ENCODE data around the gene REEP1. TPM values are rescaled to one million over a fixed set of nuclear protein-coding genes. Genes with fewer than 3 reads are reported as not detected.

Gene REEP1
- total and polyA plus RNA-seq, 9 of the 15 experiments (the other 6 are each of a cell fraction or from before 2014, with no cell fraction given) = 0.11 to 0.67 (median 0.13) TPM

GRCh38 chr2:86366651-86367498 lies 29.4 kb upstream of the REEP1 start (continued):
- TF ChIP-seq CREB3L1 (IDR thresholded peaks at IDR 0.05; ENCODE audit: borderline replicate concordance, low read depth) = no peak
- TF ChIP-seq LCOR (CRISPR knock-in tag; IDR thresholded peaks at IDR 0.05) = no peak
- no peak for TF ChIP-seq ZNF277 (CRISPR knock-in tag; IDR thresholded peaks at IDR 0.05; ENCODE audit: borderline replicate concordance)
- TF ChIP-seq SP1 (CRISPR knock-in tag; IDR thresholded peaks at IDR 0.05) = no peak

GRCh38 chr2:86364894-86365293 lies 27.5 kb upstream of the REEP1 start:
- ChIA-PET CTCF (ENCODE audit: low intra/inter-chr PET ratio) (no interaction called here), POLR2A (no interaction called here)
- Histone ChIP-seq H3K36me3 (ENCODE audit: control insufficient read depth, insufficient read depth, low read length) (no peaks in the 10 kb centered on the region), H2AFZ (ENCODE audit: low read depth, low read length) (no peak overlapping the region), H3K27me3 (ENCODE audit: control insufficient read depth in 2 of 2, insufficient read depth in 2 of 2, low read length in 2 of 2) (peaks cover 5 to 21% of the 10 kb centered on the region in 2 experiments), H3K9ac (ENCODE audit: insufficient read depth in 1 of 2, low read depth in 2 of 2, low read length in 2 of 2) (no peak overlapping the region), H3K9me1 (ENCODE audit: control insufficient read depth, insufficient read depth, low read length) (no peaks in the 10 kb centered on the region), H3K4me1 (replicated peaks in 1 of 2; ENCODE audit: control insufficient read depth in 2 of 2, insufficient read depth in 2 of 2, low read length in 2 of 2) (no peaks in the 10 kb centered on the region; a peak in 2 of 5 replicates), H3K9me3 (replicated peaks; ENCODE audit: control insufficient read depth, insufficient read depth, low read depth, low read length) (no peaks in the 10 kb centered on the region), H3K4me2 (ENCODE audit: insufficient read depth, low read length) (no peak overlapping the region), H4K20me1 (replicated peaks; ENCODE audit: control insufficient read depth, insufficient read depth, low read length) (no peaks in the 10 kb centered on the region), H3K4me3 (no peak overlapping the region), H3K27ac (ENCODE audit: extremely low read depth, low read depth, low read length) (no peak overlapping the region), H3K79me2 (ENCODE audit: control insufficient read depth, insufficient read depth, low read length) (no peaks in the 10 kb centered on the region)
- no TSS peak for BruUV-seq (replicated peaks)
- DNase-seq (ENCODE audit: extremely low read depth in 1 of 4, low spot score in 3 of 4) (no peak), FAIRE-seq (no peak), ATAC-seq (no peak)
- intact Hi-C loops (cut with micrococcal nuclease) = loop anchor here (5.0 kb wide), 2 partner anchors 278 to 538 kb away; no protein-coding TSS in a partner anchor
- peak; percentile 32; the same call in 1 of the 2 replicates for TF ChIP-seq ATF7 (IDR thresholded peaks at IDR 0.05)
- no peak for TF ChIP-seq DMBX1 (CRISPR knock-in tag; IDR thresholded peaks at IDR 0.05; ENCODE audit: borderline replicate concordance)
- no peak for TF ChIP-seq ZC3H8 (IDR thresholded peaks at IDR 0.05)
- in situ Hi-C loops (cut with MboI) = no loop called here
- WGBS (ENCODE audit: insufficient coverage, low coverage, missing lambda C conversion rate) = 0% methylated on average over 2 of the region's 2 CpGs
